22Rv1 (cell line): Measurements from ENCODE around the gene SLC22A17.

Experiments used
- ZFX ChIP-seq: fragments of 450-650 bp; IDR thresholded peaks from 2 replicates; pipeline ENCODE4 v1.6.1; 2017; ENCODE audit warnings: antibody characterized with exemption, borderline replicate concordance
- TF ChIP-seq, protein P1 (sequence below): fragments of 450-650 bp; IDR thresholded peaks from 2 replicates; pipeline ENCODE4 v1.5.1; 2017; ENCODE audit warnings: mild to moderate bottlenecking

DNA sequence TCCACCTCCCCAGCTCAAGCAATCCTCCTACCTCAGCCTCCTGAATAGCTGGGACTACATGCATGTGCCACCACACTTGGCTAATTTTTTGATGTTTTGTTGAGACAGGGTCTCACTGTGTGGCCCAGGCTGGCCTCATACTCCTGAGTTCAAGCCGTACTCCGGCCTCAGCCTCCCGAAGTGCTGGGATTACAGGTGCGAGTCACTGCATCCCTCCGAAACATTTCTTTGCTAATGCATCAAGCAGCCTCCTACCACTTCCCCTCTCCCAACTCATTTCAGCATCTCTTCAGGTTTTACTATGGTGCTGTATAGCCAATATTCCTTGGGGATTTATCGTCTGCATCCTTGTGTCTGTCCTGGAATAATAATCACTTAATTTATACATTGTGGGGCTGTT, 2.3 kb upstream of the SLC22A17 start:
- TF ChIP-seq, protein P1, sequence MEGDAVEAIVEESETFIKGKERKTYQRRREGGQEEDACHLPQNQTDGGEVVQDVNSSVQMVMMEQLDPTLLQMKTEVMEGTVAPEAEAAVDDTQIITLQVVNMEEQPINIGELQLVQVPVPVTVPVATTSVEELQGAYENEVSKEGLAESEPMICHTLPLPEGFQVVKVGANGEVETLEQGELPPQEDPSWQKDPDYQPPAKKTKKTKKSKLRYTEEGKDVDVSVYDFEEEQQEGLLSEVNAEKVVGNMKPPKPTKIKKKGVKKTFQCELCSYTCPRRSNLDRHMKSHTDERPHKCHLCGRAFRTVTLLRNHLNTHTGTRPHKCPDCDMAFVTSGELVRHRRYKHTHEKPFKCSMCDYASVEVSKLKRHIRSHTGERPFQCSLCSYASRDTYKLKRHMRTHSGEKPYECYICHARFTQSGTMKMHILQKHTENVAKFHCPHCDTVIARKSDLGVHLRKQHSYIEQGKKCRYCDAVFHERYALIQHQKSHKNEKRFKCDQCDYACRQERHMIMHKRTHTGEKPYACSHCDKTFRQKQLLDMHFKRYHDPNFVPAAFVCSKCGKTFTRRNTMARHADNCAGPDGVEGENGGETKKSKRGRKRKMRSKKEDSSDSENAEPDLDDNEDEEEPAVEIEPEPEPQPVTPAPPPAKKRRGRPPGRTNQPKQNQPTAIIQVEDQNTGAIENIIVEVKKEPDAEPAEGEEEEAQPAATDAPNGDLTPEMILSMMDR = no peak
- no peak for TF ChIP-seq ZFX
